IPS-NIHi7 (cell line): Measurements from ENCODE around the gene DNAJB8.
A peak's percentile ranks its signal among the peaks of the same experiment; 100 is the strongest.

Experiments used
- DNase-seq: peaks from one replicate; pipeline ENCODE4 v3.0.0; 2012; ENCODE audit warnings: mixed read lengths; ENCODE audit errors: extremely low spot score

DNAJB8 gene

DNA sequence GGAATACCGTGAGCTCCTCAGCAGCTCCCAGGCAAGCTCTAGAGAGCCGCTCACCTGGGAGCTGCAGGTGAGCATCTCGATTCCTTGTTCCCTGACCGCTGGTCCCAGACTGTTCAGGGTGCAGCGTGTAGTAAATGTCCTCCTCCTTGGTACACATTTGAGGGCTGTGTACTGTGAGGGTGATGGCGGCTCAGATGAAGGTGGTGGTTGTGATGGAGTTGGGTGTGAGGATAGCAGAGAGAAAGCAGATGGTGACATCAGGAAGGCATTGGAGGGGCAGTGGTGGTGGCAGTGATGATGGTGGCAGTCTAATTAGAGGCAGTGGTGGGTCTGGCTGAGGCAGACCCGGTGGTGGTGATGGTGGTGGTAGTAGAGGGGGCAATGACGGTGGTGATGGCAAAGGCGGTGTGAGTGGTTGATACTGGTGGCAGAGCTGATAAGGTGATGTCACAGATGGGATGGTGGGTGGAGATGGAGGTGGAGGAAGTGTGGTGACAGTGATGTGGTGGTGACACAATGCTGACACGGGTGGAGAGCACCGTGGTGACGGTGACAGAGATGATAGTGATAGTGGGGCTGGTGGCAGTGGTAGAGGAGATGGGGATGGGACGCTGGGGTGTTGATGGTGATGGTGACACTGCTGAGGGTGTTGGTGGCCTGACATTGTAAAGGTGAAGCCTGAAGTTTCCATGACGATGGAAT, at the start of gene DNAJB8:
TSS of gene DNAJB8 (minus strand) at position 51 of the 702 bp plus-strand sequence. CDS start 3,645 bp downstream, outside the sequence.
- no peak for DNase-seq

- no peak for DNase-seq
These were observed 49.3 kb upstream of the DNAJB8 start for GRCh38 chr3:128515967-128516366.

GRCh38 chr3:128508852-128509251, 42.2 kb upstream of the DNAJB8 start:
- no peak for DNase-seq

- peak; percentile 10 for DNase-seq
These were observed 40.1 kb upstream of the DNAJB8 start for GRCh38 chr3:128506754-128507153.

GRCh38 chr3:128505771-128506170, 39.1 kb upstream of the DNAJB8 start:
- no peak for DNase-seq

DNA sequence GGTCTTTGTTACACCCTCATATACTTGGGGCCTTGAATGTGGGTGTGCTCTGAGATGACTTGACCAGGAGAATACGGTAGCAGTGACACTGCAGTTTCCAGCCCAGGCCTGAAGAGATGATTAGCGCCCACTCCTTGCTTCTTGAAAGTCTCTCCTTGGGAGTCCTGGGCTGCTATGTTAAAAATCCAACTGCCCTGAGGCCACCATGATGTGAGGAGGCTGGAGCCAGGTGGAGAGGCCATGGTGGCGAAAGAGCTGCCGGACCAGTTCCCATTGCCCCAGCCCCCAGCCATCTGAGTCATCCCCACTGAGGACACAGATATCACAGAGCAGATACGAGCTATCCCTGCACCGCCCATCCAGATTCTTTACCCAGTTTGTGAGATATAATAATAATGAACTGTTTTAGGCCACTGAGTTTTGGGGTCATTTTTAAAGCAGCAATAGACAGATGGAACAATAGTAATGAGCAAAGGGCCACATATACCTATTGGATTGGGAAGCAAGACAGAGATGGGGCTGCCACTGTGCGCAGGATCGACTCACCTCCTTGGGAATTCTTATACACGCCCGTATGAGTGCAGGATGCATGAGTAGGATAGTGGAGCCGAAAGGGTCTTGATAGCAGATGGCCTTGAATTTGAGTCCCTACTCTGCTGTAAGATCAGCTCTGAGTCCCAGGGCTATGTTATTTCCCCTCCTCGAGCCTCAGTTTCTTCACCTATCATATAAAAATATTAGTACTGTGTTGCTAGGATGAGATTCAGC, 38.5 kb upstream of the DNAJB8 start:
- DNase-seq, result no peak

DNA sequence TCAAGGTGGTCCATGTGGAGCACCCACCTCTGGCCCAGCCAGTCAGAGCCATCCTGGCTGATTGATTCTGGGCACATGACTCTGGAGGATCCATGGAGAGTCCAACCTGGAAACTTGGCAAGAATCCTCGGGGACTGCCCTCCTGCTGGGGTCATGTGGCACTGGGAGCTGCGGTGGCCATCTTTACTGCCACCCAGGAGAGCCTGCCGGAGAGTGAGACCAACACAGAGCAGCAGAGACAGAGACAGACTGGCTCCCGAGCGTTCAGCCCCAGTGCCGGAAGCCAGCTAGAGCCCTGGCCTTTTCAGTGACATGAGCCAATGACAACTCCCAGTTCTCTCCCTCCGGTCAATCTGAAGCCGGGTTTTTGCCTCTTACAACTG, 37.8 kb upstream of the DNAJB8 start:
- no peak for DNase-seq

DNA sequence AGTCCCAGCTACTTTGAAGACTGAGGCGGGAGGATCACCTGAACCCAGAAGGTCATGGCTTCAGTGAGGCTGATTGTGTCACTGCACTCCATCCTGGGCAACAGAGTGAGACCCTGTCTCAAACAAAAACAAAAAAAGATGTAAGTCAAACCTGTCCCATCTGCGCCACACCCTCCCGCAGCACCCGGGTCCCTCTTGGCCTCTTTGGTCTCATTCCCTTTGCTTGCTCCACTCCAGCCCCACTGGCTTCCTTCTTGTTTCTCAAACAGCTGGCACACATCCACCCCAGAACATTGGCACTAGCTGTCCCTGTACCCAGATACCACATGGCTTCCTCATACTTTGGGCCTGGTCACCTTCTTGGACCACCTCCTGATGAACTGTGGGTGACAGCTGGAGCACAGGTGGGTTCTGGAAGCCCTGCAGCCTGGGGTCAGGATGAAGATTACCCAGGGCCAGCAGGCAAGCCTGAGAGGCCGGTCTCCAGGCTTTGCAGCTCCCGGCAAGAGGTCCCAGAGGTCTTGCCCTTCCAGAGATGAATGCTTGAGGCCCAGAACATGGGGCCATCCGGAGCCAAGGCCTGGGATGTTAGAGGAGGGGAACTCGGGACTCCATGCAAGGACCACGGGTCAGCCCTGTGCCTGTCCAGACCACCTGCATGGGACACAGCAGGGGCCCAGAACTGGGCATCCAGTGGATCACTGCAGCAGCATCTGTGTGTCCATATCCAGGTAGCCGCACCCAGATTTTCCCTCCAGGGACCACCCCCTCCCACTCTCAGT, 37.3 kb upstream of the DNAJB8 start:
- DNase-seq, result no peak

DNA sequence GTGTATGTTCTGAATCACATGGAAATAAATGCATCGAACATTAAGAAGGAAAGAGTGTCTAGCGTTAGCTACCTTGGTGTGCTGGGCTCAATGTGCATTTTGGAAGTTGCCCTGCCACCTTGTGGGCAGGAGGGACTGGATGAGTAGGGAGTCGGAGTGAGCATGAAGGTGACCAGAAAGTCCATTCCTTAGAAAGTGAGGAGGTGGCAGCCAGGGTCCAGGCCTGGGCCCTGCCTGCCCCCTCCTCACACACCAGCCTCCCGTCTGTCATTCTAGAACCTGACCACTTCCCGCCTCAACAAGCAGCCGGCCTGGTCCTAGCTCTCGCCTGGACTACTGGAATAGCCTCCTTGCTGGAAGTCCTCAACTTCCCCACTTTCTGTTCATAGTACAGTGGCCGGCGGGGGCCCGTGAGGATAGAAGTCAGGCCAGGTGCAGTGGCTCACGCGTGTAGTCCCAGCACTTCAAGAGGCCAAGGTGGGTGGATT, 36.5 kb upstream of the DNAJB8 start:
- no peak for DNase-seq

DNA sequence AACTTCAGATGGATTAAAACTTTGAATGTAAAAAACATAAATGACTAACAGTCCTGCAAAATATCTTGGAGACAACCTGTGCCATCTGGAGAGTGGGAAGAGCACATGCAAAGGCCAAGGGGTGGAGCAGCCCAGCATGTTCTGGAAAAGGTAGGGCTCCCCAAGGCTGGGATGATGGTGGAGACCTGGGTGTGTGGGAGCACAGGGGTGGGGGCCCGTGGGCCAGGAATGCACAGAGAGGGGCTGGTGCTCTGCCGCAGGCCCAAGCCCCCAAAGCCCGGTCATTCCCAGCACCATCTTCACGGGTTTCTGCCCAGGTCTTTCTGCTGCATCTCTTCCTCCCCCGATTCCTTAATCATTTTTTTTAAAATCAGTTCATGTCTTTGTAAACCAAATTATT, 36.0 kb upstream of the DNAJB8 start:
- no peak for DNase-seq

GRCh38 chr3:128501431-128501830, 34.7 kb upstream of the DNAJB8 start:
- DNase-seq, result no peak

- no peak for DNase-seq
These were observed 33.9 kb upstream of the DNAJB8 start for GRCh38 chr3:128500556-128500955.

GRCh38 chr3:128499724-128500275, 33.1 kb upstream of the DNAJB8 start:
- DNase-seq, result no peak

DNA sequence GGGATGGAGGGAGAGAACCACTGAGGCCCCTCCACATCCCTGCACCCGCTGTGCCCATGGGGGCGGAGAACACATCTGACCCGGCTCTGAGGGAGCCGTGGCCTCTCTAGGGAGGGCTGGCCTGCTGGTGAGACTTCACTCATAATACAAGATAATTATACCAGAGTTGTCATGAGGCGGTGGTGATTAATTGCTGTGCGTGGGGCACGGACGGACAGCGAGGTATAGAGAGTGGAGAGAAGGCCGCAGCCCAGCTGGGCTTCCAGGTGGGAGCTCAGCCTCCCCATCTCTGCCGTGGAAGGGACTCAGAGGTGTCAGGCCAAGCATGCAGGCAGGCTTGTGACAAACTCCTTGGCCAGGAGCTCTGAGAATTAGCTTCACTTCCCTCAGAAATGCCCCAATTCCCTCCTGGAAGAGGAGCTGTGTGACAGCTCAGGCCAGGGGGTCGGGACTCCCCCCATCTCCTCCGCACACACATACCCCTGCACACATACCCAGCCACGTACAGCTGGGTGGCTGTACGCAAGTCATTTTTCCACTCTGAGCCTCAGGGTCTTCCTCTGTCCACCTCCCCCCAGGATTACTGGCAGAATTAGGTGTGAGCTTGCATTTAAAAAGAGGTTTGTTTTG, 32.3 kb upstream of the DNAJB8 start:
- DNase-seq, result no peak

- DNase-seq, result no peak
These were observed 31.5 kb upstream of the DNAJB8 start for GRCh38 chr3:128498127-128498626.

GRCh38 chr3:128497305-128498126, 30.8 kb upstream of the DNAJB8 start:
- DNase-seq, result peak; percentile 91

GRCh38 chr3:128496602-128497304, 30.1 kb upstream of the DNAJB8 start:
- DNase-seq, result no peak

GRCh38 chr3:128496019-128496601, 29.4 kb upstream of the DNAJB8 start:
- no peak for DNase-seq

DNA sequence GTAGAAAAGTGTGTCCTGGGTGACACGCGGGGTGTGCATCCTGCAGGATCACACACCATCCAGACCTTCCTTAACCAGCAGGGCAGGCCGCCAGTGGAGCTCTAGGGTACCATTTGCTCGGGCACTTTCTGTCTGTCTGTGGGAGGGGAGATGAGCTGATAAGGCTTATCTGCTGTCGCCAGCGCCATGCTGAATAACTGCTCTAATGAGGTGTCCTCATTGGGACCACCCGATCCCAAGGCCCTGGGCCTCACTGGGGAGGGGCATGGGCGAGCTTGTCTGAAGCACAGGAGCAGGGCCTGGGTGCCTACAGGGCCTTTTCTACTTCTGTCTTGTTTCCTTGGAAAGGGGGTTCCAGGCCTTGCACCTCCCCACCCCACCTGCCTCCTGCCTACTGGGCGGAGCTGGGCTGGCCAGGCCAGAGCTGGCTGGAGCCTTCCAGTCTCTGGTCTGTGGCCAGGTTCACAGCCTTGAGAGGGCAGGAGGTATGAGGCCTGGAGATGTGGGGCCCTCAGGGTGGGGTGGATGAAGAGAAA, 28.8 kb upstream of the DNAJB8 start:
- no peak for DNase-seq
